Aorta (tissue), 5 donors: ENCODE measurements around the gene SCARB2. TPM values are rescaled to one million over a fixed set of nuclear protein-coding genes. Genes with fewer than 3 reads are reported as not detected.

Experiments used
- ATAC-seq: fragments of 200-7000 bp; cut with Tn5 transposase; one replicate; pipeline ENCODE4 v1.9.1; 2022; ENCODE audit warnings: moderate library complexity; ENCODE audit not compliant: low FRiP score
- DNase-seq, 2 donors: peaks; one replicate each; pipeline ENCODE4 v3.0.0-alpha.2; 2020
- H3K27ac ChIP-seq, 2 donors: one replicate each; pipeline ENCODE4 v1.5.1; 2013; ENCODE audit warnings: low read length in 2 of 2, mild to moderate bottlenecking in 2 of 2, moderate library complexity in 2 of 2, control low read depth in 1 of 2, inconsistent platforms in 1 of 2, low read depth in 1 of 2
- H3K27me3 ChIP-seq, 2 donors: one replicate each; pipeline ENCODE4 v1.6.1; 2013; ENCODE audit warnings: control low read depth in 1 of 2, low read length in 1 of 2, mild to moderate bottlenecking in 1 of 2, moderate library complexity in 1 of 2; ENCODE audit not compliant: insufficient read depth in 2 of 2, control insufficient read depth in 1 of 2
- H3K36me3 ChIP-seq, 2 donors: one replicate each; pipeline ENCODE4 v1.6.1; 2013; ENCODE audit warnings: control low read depth in 1 of 2, low read length in 1 of 2, mild to moderate bottlenecking in 1 of 2; ENCODE audit not compliant: insufficient read depth in 2 of 2, control insufficient read depth in 1 of 2
- H3K4me1 ChIP-seq, 2 donors: one replicate each; pipeline ENCODE4 v1.6.1; 2013; ENCODE audit warnings: low read length in 2 of 2, control low read depth in 1 of 2, mild to moderate bottlenecking in 1 of 2, moderate library complexity in 1 of 2; ENCODE audit not compliant: insufficient read depth in 2 of 2, control insufficient read depth in 1 of 2
- H3K4me3 ChIP-seq, 2 donors: one replicate each; pipeline ENCODE4 v1.5.1; 2013; ENCODE audit warnings: low read length in 2 of 2, control low read depth in 1 of 2, mild to moderate bottlenecking in 1 of 2
- H3K9me3 ChIP-seq: one replicate; pipeline ENCODE4 v1.6.1; 2013; ENCODE audit warnings: mild to moderate bottlenecking, low read length; ENCODE audit not compliant: control insufficient read depth
- WGBS, 2 donors: extraction: QIAGEN DNeasy Blood & Tissue Kit; methylation state at CpG; one replicate each; pipeline ENCODE4 v1.1.7; 2013; 5-methylcytosine and 5-hydroxymethylcytosine counted together
- intact Hi-C, 2 donors: fragments of 100-400 bp; cut with DNase I; formaldehyde crosslinking; loops; one replicate each; pipeline versions ENCODE4 v1.14.2 to v1.15.0; 2022
- polyA plus RNA-seq, 2 donors: library from polyadenylated mRNA; stranded (reverse); fragments of 200-250 nt; gene quantifications; one replicate each; pipeline ENCODE4 v1.2.3, GENCODE V29; 2013
- total RNA-seq, 2 donors: library from RNA; stranded (reverse); fragmentation: NEBNext Ultra II Directional; extraction: Animal tissue kit (Norgen Biotek cat#: 25700); gene quantifications; one replicate each; pipeline ENCODE4 v1.2.1, GENCODE V29; 2021
- donor health status: healthy with polysubstance abuse.
- donor health status: Bipolar disorder and iron deficiency.
- donor health status: DM: no; HTN: no; CAD: no.
- donor health status: DM: no; HTN: no; CAD: no.
- donor health status: DM: yes; HTN: yes; CAD: no.

SCARB2 gene
- total and polyA plus RNA-seq, 4 donors: 44.3 to 154 (median 106) TPM

DNA sequence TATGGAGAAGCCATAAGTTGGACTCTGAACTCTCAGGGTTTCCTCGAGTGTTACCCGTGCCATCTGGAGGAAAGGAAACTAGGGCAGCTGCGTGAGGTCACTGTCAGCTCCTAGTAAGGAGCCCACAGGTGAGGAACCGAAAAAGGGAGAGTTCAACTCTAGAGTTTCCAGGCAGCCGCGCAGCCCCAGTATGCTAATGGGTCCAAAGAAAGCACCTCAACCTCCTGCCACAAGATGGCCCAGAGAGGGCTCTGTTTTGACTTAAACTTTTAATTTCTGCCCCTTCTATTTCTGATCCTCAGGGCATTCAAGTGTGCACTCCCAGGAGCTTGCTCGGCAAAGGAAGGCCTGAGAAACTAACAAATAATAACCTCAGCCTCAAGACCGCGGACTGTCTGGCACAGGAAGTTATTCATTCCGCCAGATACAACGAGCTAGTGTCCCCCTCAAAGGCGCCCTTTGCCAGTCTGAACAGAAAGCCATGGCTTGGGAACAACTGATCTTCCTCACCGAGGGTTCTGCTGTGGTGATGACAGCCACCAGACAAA, 13.9 kb downstream of the SCARB2 start:
- intact Hi-C loops: no loop called here
- DNase-seq: no peak
- Histone ChIP-seq H3K9me3 (no peaks in the 10 kb centered on the region), H3K4me1 (peaks cover 9% of the 10 kb centered on the region in 2 donors), H3K4me3 (no peak overlapping the region), H3K36me3 (peaks cover 0 to 2% of the 10 kb centered on the region in 2 donors), H3K27ac (peak overlapping the region in 1 of 2 donors; percentile 61), H3K27me3 (no peaks in the 10 kb centered on the region)
- ATAC-seq: no peak
- WGBS, 2 donors: 20 to 24% methylated on average over 13 of the region's 13 CpGs

- peaks cover 7 to 9% of the 10 kb centered on the region in 2 donors for H3K4me1 ChIP-seq
- ATAC-seq: peak; percentile 61
- 47 to 49% methylated on average over 4 of the region's 4 CpGs for WGBS, 2 donors
Observed at GRCh38 chr4:76198411-76199237, 15.0 kb downstream of the SCARB2 start.

DNA sequence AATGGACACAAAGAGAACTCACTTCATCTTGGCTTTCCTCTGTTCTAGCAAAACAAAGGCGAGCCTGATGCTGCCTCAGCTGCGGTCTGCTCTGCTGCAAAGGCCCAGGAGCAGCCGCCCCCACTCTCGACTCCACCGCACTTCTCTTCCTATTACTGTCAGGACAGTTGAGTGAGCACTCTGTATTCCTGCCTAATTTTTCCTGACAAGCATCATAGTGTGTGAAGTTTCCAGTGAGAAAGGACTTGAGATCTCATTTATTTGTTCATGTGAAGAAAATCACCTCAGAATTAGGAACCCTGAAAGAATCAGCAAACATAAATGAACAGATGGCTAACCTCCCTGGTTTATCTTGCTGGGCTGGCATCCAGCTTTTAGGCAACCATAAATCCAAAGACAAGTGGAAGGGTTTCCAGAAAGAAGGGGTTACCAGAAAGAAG, 15.6 kb downstream of the SCARB2 start:
- Histone ChIP-seq H3K27me3 (no peaks in the 10 kb centered on the region), H3K4me1 (peaks cover 7 to 9% of the 10 kb centered on the region in 2 donors), H3K36me3 (peaks cover 2% of the 10 kb centered on the region in 2 donors), H3K9me3 (no peaks in the 10 kb centered on the region), H3K27ac (peak overlapping the region in 1 of 2 donors; percentile 62), H3K4me3 (no peak overlapping the region)
- intact Hi-C loops: loop anchor here in 1 of 2 donors (2.0 kb wide), 1 partner anchor 15 kb away; the partner anchor contains the start of gene SCARB2
- ATAC-seq (peak; percentile 61), DNase-seq (peak in 1 of 2 donors; percentile 83)
- WGBS, 2 donors: 21 to 25% methylated on average over 5 of the region's 5 CpGs

More at GRCh38 chr4:76198411-76199237, 15.0 kb downstream of the SCARB2 start:
- peak in 1 of 2 donors; percentile 77 for DNase-seq
- H3K36me3 ChIP-seq: peaks cover 0 to 2% of the 10 kb centered on the region in 2 donors
- no peaks in the 10 kb centered on the region for H3K27me3 ChIP-seq
- peak overlapping the region in 1 of 2 donors; percentile 62 for H3K27ac ChIP-seq
- intact Hi-C loops: no loop called here
- no peak overlapping the region for H3K4me3 ChIP-seq
- H3K9me3 ChIP-seq: no peaks in the 10 kb centered on the region

GRCh38 chr4:76197031-76197743, 16.4 kb downstream of the SCARB2 start:
- 54 to 57% methylated on average over 10 of the region's 10 CpGs for WGBS, 2 donors
- H3K36me3 ChIP-seq: peaks cover 2% of the 10 kb centered on the region in 2 donors
- DNase-seq (no peak), ATAC-seq (no peak)
- H3K4me1 ChIP-seq: peaks cover 7 to 9% of the 10 kb centered on the region in 2 donors
- H3K27me3 ChIP-seq: no peaks in the 10 kb centered on the region
- no peaks in the 10 kb centered on the region for H3K9me3 ChIP-seq
- intact Hi-C loops: loop anchor here in 1 of 2 donors (2.0 kb wide), 1 partner anchor 16 kb away; the partner anchor contains the start of gene SCARB2
- no peak overlapping the region for H3K27ac ChIP-seq
- H3K4me3 ChIP-seq: no peak overlapping the region

DNA sequence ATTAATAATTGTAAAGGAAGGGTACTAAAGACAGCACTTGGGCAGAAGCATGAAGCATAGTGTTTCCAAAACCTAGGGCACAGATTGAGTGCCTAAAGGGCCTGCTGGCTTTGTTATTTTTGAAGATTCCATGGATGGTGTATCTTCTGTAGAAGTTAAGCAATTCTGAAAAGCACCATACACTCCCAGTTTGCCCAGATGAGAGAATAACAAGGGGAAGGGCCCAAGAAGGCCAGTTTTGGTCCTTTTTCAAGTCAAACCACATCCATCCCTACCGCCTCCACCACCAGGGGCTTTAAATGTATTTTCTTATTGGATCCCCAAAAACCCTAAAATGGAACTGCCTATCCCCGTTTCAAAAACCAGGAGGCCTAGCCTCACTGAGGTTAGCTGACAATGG, 17.2 kb downstream of the SCARB2 start:
- no peaks in the 10 kb centered on the region for H3K9me3 ChIP-seq
- intact Hi-C loops: loop anchor here in 1 of 2 donors (2.0 kb wide), 1 partner anchor 16 kb away; the partner anchor contains the start of gene SCARB2
- ATAC-seq: no peak
- DNase-seq: no peak
- no peaks in the 10 kb centered on the region for H3K27me3 ChIP-seq
- peaks cover 2% of the 10 kb centered on the region in 2 donors for H3K36me3 ChIP-seq
- 93 to 96% methylated on average over 2 of the region's 2 CpGs for WGBS, 2 donors
- no peak overlapping the region for H3K4me3 ChIP-seq
- no peak overlapping the region for H3K27ac ChIP-seq
- peaks cover 7 to 9% of the 10 kb centered on the region in 2 donors for H3K4me1 ChIP-seq

GRCh38 chr4:76195326-76195725, 18.3 kb downstream of the SCARB2 start:
- Histone ChIP-seq H3K4me3 (no peak overlapping the region), H3K4me1 (peaks cover 3 to 4% of the 10 kb centered on the region in 2 donors), H3K9me3 (no peaks in the 10 kb centered on the region), H3K27me3 (no peaks in the 10 kb centered on the region), H3K27ac (peak overlapping the region in 1 of 2 donors; percentile 12), H3K36me3 (peaks cover 2% of the 10 kb centered on the region in 2 donors)
- ATAC-seq (no peak), DNase-seq (no peak)
- intact Hi-C loops: no loop called here
- WGBS, 2 donors: 60 to 72% methylated on average over 3 of the region's 3 CpGs

GRCh38 chr4:76194325-76194724, 19.3 kb downstream of the SCARB2 start:
- WGBS, 2 donors: 13 to 19% methylated on average over 2 of the region's 2 CpGs
- no peaks in the 10 kb centered on the region for H3K27me3 ChIP-seq
- ATAC-seq: peak; percentile 47
- peaks cover 3 to 4% of the 10 kb centered on the region in 2 donors for H3K4me1 ChIP-seq
- H3K27ac ChIP-seq: no peak overlapping the region
- DNase-seq: no peak
- intact Hi-C loops: no loop called here
- H3K4me3 ChIP-seq: no peak overlapping the region
- H3K9me3 ChIP-seq: no peaks in the 10 kb centered on the region
- peaks cover 2% of the 10 kb centered on the region in 2 donors for H3K36me3 ChIP-seq

- H3K4me1 ChIP-seq: peaks cover 2% of the 10 kb centered on the region in 2 donors
- 87 to 92% methylated on average over 2 of the region's 2 CpGs for WGBS, 2 donors
- H3K27me3 ChIP-seq: no peaks in the 10 kb centered on the region
- DNase-seq (no peak), ATAC-seq (no peak)
- no peak overlapping the region for H3K27ac ChIP-seq
- peaks cover 2% of the 10 kb centered on the region in 2 donors for H3K36me3 ChIP-seq
- H3K9me3 ChIP-seq: no peaks in the 10 kb centered on the region
- intact Hi-C loops: no loop called here
- no peak overlapping the region for H3K4me3 ChIP-seq
Observed at GRCh38 chr4:76192236-76192635, 21.4 kb downstream of the SCARB2 start.
